Upper lobe of left lung (tissue), 4 donors: ENCODE data around the gene DNASE2B.

Experiments used
- CTCF ChIP-seq, 6 experiments: fragments of 450-650 bp in 4 of 6; fragments of 200-600 bp in 2 of 6; sonication (generic) in 2 of 6; IDR thresholded peaks; one replicate each; pipeline ENCODE4 v1.5.1; 2016 to 2019; ENCODE audit warnings: antibody characterized with exemption in 6 of 6
- EP300 ChIP-seq, 4 donors: sonication (generic); formaldehyde crosslinking; IDR thresholded peaks; one replicate each; pipeline ENCODE4 v1.5.1; 2017; ENCODE audit warnings: antibody characterized with exemption in 4 of 4, control low read depth in 2 of 4
- POLR2A ChIP-seq, 4 donors: fragments of 450-650 bp; IDR thresholded peaks; one replicate each; pipeline ENCODE4 v1.5.1; 2016 to 2017; ENCODE audit warnings: antibody characterized with exemption in 4 of 4, mild to moderate bottlenecking in 2 of 4
- POLR2AphosphoS5 ChIP-seq, 2 donors: sonication (generic); formaldehyde crosslinking; IDR thresholded peaks; one replicate each; pipeline ENCODE4 v1.5.1; 2017; ENCODE audit warnings: antibody characterized with exemption in 2 of 2

- TF ChIP-seq CTCF (IDR thresholded peaks at IDR 0.05) (no peak), POLR2AphosphoS5 (IDR thresholded peaks at IDR 0.05) (no peak), POLR2A (IDR thresholded peaks at IDR 0.05) (no peak), EP300 (IDR thresholded peaks at IDR 0.05) (no peak)
Measured at GRCh38 chr1:84352298-84353106, 45.8 kb upstream of the DNASE2B start.
